HG03139 (cell line): Measurements from ENCODE around the gene MARVELD2.
A peak's percentile ranks its signal among the peaks of the same experiment; 100 is the strongest.
"Not testable (repeated sequence)": the region's sequence is repeated elsewhere in the genome, so short reads cannot be mapped to it uniquely, and the experiment has no call there.

Source experiments
- ATAC-seq: cut with Tn5 transposase; IDR thresholded peaks from one replicate; pipeline ENCODE4 v1.9.1; 2021; ENCODE audit not compliant: unreplicated experiment

The MARVELD2 gene, protein sequence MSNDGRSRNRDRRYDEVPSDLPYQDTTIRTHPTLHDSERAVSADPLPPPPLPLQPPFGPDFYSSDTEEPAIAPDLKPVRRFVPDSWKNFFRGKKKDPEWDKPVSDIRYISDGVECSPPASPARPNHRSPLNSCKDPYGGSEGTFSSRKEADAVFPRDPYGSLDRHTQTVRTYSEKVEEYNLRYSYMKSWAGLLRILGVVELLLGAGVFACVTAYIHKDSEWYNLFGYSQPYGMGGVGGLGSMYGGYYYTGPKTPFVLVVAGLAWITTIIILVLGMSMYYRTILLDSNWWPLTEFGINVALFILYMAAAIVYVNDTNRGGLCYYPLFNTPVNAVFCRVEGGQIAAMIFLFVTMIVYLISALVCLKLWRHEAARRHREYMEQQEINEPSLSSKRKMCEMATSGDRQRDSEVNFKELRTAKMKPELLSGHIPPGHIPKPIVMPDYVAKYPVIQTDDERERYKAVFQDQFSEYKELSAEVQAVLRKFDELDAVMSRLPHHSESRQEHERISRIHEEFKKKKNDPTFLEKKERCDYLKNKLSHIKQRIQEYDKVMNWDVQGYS

DNA sequence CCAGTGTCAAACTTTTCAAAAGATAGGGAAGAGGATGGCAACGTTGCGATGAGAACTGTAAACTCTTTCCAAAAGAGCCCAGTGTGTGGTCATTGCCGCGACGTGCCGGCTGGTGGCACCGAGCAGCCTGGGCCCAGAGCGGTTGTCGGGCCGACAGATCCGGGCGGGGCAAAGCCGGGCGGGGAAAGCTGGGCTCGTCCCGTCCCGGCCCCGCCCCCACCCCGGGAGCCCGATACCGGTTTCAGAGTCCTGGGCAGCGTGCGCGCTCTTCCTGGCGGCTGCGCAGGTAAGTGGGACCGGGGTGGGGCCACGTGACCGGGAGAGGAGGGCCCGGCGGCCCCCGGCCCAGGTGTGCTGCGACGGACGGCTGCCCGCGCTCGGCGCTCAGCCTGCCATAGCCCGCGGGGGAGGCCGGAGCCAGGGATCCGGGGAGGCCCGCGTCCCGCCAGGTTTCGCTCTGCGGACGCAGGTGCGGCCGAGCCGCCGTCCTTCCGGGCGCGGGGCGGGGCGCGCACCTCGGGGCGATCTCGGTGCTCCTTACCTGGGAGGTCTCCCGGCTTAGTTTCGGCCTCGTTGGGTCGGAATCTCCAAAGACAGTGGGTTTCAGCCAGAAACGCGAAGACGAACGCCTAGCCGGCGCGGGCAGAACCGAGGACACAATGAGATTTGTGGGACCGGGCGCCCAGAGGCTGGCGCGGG, at the start of gene MARVELD2:
Gene MARVELD2, plus strand, starts transcription at position 232 of the 699 bp plus-strand sequence. CDS start 4,270 bp downstream, outside the sequence.
- no peak for ATAC-seq

DNA sequence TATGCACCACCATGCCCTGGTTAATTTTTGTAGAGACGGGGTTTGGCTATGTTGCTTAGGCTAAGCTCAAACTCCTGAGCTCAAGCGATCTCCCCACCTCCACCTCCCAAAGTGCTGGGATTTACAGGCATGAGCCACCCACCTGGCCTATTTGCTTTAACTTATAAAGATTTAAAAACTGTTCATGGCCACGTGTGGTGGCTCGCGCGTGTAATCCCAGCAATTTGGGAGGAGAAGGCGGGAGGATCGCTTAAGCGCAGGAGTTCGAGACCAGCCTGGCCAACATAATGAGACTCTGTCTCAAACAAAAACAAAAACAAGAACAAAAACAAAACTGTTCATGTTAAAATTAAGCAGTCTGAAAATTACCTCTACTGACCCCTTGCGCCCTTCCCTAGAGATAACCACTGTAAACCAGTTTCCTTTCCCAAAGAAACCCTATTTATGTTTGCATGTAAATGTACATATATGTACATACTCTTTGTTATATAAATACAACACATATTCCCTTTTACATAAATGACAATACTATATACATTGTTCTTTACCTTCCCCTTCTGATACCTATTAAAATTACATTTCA, 47.1 kb upstream of the MARVELD2 start:
- no peak for ATAC-seq

DNA sequence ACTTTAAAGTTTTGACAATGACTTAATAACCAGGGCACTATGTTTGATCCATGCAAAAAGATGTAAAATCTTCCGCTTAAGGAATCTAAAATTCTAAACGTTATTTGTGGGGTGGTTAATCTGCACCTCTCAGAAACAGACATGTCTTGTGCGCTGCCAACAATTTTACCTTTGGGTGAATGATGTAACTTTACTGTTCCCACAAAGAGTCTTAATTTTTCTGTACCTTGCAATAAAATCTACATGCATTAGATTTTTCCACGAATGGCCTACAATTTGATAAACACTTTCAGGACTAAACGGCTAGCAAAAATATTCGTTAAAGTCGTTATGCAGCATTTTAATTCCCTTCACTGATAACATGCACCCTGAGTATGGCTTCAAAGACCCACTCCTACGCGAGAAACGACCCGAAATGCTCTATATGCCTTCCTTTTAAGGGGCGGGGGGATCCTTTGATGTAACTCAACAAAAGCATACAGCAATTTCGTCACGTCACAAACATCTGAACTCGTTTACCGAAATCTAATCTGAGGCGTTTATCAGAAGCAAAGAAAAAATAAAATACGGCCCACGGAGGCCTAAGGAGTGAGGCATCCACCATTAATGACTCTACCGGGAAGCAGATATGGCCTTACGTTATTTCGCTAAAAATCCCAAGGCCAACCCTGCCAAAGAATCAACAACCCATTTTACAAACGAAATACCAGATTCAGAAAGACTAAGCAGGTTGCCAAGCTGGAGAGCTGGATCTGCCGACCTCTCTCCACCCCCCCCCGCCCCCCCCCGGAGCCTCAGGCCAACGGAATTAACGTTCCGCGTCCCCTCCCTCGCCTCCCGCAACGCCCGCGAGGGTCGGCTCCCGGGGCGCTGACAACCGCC, 46.2 kb upstream of the MARVELD2 start:
- no peak for ATAC-seq

DNA sequence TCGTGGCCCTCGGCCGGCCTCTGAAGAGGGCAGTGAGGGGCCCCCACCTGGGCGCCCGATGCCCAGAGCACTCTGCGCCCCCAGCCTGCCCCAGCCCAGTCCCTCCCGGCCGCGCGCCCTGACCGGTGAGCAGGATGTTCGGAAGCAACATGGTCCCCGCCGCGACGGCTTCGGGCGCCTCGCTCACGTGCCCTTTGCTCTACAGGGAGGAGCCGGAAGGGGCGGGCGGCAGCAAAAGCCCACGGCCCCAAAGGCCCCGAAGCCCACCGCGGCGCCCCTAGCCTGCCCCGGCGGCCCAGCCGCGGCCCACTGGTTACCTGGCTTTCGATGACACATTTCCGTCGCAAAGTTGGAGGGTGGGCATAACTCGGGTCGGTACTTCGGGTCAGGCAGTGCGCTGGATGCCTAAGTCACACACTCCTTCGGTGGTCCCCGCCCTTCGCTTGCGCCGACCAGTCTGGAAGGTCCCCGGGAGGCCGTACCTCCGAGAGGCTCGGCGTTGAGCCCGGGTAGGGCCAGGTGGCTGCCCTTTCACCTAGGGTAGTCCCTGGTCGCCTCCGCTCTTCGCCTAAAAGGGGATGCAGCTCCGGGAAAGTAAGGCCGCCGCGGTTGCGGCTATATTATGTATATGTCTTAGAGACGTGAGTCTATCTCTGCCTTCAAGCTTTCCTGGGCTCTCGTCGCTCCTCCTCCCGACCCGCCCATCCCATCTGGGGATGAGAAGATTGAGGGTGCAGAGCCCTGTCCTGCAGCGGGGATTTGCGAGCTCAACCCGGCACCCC, 45.4 kb upstream of the MARVELD2 start, which contains the start of the genes AK6, RAD17 and TAF9:
Gene AK6, minus strand, starts transcription at position 181 of the 782 bp plus-strand sequence. Its CDS starts 30 bp downstream, at position 151.
Gene RAD17, plus strand, starts transcription at position 479 of the 782 bp plus-strand sequence. CDS start 2,391 bp downstream, outside the sequence.
Gene TAF9, minus strand, starts transcription at position 181 of the 782 bp plus-strand sequence. CDS start 3,783 bp downstream, outside the sequence.
- ATAC-seq, result peak; percentile 91

DNA sequence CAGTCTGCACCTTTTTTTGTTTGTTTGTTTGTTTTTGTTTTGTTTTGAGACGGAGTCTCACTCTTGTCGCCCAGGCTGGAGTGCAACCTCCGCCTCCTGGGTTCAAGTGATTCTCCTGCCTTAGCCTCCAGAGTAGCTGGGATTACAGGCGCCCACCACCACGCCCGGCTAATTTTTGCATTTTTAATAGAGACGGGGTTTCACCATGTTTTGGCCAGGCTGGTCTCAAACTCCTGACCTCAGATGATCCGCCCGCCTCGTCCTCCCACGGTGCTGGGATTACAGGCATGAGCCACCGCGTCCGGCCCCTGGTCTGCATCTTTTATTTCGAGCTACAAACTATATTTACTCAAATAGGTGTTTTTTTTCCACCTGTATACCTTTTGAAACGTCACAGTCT, 44.6 kb upstream of the MARVELD2 start:
- ATAC-seq, result not testable (repeated sequence)

DNA sequence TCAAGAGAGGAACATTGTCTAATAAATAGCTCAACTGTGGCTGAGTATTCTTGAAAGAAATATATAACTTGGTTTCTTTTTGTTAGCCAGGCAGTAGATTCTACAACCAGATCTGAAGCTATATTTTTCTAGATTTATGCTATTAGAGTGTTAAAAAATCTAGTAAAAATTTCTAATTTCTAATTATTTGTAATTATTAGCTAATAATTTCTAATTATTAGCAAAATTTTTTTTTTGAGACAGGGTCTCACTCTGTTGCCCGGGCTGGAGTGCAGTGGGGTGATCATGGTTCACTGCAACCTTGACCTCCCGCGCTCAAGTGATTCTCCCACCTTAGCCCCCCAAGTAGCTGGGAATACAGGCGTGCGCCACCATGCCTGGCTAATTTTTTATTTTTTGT, 42.5 kb upstream of the MARVELD2 start:
- ATAC-seq, result no peak

DNA sequence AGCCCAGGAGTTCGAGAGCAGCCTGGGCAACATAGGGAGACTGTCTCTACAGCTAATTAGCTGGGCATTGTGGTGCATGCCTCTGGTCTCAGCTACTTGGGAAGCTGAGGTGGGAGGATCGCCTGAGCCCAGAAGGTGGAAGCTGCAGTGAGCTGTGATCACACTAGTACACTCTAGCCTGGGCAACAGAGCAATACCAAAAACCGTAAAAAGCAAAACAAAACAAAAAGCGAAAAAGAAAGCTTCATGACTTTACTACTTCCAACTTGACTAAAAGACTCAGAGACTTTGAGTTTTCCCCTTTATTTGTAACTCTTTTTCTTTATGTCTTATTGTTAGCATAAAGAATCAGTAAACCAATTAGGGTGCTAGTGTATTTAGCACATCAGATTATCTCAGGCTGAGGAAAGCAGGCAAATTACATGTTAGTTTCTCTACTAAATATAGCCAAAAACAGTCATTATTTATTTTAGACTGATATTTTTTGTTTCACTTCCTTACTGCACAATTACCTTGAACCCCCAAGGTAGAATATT, 39.9 kb upstream of the MARVELD2 start:
- peak; percentile 55 for ATAC-seq

DNA sequence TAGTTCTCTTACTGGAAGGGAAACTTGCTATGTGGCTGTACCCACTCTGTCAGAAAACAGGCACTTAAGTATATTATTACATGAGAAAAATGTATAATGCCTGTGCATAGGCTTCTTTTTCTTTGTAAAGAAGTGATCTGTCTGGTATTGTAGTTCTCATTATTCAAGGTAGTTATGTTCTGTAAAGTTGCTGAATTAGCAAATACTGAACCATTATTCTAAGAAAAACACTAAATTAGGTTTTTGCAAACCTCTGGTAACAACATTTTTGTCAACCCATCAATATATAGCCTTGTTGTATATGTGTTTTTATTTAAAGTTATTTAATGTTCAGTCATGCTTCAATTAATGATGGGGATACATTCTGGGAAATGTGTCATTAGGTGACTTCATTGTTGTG, 36.5 kb upstream of the MARVELD2 start:
- no peak for ATAC-seq

DNA sequence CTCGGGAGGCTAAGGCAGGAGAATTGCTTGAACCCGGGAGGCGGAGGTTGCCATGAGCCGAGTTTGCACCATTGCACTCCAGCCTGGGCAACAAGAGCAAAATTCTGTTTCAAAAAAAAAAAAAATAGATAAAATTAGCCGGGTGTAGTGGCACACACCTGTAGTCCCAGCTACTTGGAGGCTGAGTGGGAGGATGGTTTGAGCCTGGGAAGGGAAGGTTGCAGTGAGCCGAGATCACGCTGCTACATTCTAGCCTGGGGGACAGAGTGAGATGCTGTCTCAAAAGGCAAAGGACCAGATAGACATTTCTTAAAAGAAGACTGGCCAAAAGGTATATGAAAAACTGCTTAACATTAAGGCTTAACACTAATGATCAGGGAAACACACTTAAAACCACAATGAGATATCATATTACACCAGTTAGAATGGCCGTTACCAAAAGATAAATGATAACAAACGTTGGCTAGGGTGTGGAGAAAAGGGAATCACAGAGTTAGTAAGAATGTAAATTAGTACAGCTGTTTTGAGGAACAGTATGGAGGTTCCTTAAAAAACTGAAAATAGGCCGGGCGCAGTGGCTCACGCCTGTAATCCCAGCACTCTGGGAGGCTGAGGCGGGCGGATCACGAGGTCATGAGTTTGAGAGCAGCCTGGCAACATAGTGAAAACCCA, 10.1 kb upstream of the MARVELD2 start:
- no peak for ATAC-seq

DNA sequence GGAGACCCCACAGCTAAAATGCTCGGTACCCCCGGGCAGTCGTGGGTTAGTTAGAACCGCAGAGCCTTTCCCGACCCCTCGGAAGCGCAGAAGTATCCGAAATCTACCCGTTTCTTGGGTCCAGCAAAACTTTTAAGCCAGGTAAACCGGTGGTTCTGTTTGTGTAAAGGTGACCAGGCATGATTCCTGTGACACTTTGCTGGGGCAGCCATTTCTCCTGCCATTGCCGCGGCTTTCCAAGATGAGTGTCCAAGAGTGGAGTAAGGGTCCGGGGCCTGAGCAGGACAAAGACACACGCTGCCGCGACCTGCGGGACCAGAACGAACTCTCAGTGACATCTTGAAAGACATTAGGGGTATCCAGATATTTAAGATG, 655 bp downstream of the MARVELD2 start:
- no peak for ATAC-seq

DNA sequence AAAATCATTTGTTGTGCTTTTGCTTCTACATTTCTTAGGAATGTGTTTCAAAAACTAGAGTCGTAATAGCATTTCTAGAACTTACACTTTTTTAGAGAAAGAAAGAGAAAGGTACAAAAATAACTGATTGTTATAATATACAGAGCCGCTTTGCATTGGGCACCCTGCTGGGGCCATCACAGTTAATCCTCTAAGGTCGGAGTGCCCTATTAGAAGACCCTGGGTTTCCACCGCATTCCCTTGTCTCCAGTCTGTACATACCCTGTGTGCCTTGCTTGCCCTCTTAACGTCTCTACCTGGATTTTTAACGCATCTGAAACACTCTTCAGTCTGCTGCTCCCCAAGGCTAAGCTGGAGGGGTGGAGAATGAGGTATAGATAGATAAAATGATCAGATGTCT, 1.3 kb downstream of the MARVELD2 start:
- ATAC-seq, result no peak

DNA sequence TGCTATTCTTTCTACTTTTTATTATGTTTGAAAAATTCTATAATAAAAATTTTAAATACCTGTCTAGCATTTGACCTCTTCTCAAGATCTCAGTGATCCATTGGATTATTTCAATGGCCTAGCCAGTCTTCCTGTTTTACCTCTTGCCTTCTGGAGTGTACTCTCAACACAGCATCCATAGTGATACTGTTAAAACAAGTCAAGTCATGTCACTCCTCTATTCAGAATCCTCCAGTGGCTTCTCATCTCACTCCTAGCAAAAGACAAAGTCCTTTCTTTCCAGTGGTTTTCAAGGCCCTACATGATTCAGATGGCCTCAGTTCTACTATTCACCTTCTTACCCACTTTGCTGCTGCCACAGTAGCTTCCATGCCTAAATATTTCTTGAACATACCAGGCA, 1.8 kb downstream of the MARVELD2 start:
- no peak for ATAC-seq

DNA sequence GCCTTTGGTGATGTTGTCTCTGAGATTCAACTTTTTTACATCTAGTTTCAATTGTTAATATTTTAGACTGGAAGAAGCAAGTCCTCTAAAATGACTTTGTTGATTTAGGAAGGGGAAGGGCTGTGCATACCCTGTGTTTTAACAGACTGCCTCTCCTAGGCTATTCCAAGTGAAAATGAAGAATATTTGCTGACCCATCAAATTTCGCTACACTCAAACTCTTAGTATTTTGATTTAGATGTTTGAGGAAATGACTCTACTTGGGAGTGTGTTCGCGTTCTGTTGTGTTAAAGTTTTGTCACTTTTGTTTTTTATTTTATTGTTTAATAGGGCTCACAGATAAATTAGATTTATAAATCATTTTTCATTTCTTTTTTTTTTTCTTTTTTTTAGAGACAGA, 3.6 kb downstream of the MARVELD2 start:
- ATAC-seq, result no peak

DNA sequence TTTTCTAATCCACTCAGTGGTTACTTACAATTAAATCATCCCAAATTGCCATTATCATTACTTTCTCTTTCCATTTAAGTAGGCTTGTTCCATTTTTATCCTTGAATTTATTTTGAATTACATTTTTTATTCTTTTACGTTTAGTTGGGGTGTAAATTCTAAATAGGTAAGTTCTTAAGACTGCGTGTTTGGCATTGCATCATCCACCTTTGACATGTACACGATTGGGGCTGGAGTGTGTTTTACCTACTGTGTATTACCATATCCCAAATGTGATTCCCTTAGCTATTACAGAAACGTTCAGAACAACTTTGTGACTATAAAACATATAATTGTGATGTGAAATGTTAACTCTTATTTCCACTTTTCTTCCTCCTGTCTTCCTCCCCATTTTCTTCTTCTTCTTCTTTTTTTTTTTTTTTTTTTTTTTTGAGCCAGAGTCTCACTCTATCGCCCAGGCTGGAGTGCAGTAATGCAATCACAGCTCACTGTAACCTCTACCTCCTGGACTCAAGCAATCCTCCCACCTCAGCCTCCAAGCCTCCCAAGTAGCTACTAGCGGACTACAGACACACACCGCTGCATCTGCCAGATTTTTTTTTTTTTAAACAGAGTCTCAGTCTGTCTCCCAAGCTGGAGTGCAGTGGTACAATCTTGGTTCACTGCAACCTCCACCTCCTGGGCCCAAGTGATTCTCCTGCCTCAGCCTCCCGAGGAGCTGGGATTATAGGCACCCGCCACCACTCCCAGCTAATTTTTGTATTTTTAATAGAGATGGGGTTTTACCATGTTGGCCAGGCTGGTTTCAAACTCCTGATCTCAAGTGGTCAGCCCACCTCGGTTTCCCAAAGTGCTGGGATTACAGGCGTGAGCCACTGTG, 16.7 kb downstream of the MARVELD2 start:
- ATAC-seq, result no peak

DNA sequence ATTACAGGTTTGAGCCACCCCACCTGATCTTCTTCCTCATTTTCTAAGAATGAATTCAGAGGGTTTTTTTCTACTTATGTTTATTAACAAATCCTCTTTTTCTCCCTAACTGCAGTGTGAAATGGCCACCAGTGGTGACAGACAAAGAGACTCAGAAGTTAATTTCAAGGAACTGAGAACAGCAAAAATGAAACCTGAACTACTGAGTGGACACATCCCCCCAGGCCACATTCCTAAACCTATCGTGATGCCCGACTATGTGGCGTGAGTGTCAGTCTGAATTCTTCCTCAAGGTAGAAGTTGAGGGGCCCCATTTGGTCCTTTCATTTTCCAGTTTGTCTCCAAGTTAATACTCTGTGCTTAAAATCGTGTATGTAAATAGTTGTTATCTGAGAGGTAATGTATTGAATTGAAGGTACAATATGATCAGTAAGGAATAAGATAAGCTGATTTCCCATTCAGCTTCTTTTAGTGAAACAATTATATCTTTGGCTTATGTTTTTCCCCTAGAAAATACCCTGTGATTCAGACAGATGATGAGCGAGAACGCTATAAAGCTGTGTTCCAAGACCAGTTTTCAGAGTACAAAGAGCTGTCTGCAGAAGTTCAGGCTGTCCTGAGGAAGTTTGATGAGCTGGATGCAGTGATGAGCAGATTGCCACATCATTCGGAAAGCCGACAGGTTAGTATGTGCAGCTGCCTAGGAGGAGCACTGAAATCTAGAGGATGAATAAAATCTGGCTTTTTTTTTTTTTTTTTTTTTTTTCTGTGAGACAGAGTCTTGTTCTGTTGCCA, 17.7 kb downstream of the MARVELD2 start:
- ATAC-seq, result no peak

DNA sequence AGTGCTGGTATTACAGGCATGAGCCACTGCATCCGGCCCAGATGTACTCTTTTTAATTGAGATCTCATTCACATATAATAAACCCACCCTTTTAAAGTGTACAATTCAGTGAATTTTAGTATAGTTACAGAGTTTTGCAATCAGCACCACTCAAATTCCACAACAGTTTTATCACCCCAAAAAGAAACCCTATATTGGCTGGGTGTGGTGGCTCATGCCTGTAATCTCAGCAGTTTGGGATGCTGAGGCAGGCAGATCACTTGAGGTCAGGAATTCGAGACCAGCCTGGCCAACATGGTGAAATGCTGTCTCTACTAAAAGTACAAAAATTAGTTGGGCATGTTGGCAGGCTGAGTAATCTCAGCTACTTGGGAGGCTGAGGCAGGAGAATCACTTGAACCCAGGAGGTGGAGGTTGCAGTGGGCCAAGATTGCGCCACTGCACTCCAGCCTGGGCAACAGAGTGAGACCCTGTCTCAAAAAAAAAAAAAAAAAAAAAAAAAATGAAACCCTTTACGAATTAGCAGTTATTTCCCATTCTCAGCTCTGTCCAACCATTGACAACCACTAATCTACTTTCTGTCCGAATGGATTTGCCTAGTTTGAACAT, 20.5 kb downstream of the MARVELD2 start:
- not testable (repeated sequence) for ATAC-seq
